Astrocyte (in vitro differentiated cells and primary cell): Measurements from ENCODE around the gene HRH4. TPM values are rescaled to one million over a fixed set of nuclear protein-coding genes. Genes with fewer than 3 reads are reported as not detected.

Source experiments
- DNase-seq: peaks from one replicate; pipeline ENCODE4 v3.0.0-alpha.2; 2010; ENCODE audit warnings: low read depth
- FAIRE-seq: peaks from 2 replicates; lab custom pipeline; 2011; peaks lifted over from hg19 to GRCh38; lab: Jason Lieb, UNC
- H2AFZ ChIP-seq: 2 replicates; pipeline ENCODE4 v1.6.0; 2012; ENCODE audit warnings: low read depth, low read length, inconsistent platforms
- H3K27ac ChIP-seq: 2 replicates; pipeline ENCODE4 v1.5.1; 2011; ENCODE audit warnings: low read depth, low read length, inconsistent platforms
- H3K27me3 ChIP-seq: 2 replicates; pipeline ENCODE4 v1.6.0; 2011; ENCODE audit warnings: low read length, inconsistent platforms; ENCODE audit not compliant: insufficient read depth
- H3K36me3 ChIP-seq: 2 replicates; pipeline ENCODE4 v1.5.1; 2011; ENCODE audit warnings: low read length, inconsistent platforms; ENCODE audit not compliant: insufficient read depth
- H3K4me1 ChIP-seq: 2 replicates; pipeline ENCODE4 v1.5.1; 2011; ENCODE audit warnings: low read length, inconsistent platforms; ENCODE audit not compliant: insufficient read depth
- H3K4me2 ChIP-seq: 2 replicates; pipeline ENCODE4 v1.6.0; 2012; ENCODE audit warnings: low read length, inconsistent platforms
- H3K4me3 ChIP-seq: 2 replicates; pipeline ENCODE4 v1.5.1; 2011; ENCODE audit warnings: low read depth, mild to moderate bottlenecking, low read length, inconsistent platforms; ENCODE audit not compliant: insufficient read depth
- H3K79me2 ChIP-seq: 2 replicates; pipeline ENCODE4 v1.6.0; 2012; ENCODE audit warnings: mild to moderate bottlenecking, low read length, inconsistent platforms; ENCODE audit not compliant: insufficient read depth
- H3K9ac ChIP-seq: 2 replicates; pipeline ENCODE4 v1.6.0; 2012; ENCODE audit warnings: mild to moderate bottlenecking, low read length, inconsistent platforms
- H3K9me3 ChIP-seq: 2 replicates; pipeline ENCODE4 v1.5.1; 2012; ENCODE audit warnings: low read depth, mild to moderate bottlenecking, low read length, inconsistent platforms; ENCODE audit not compliant: insufficient read depth
- H4K20me1 ChIP-seq: 2 replicates; pipeline ENCODE4 v1.6.0; 2012; ENCODE audit warnings: low read length, inconsistent platforms; ENCODE audit not compliant: insufficient read depth
- H3K27ac Mint-ChIP-seq: one replicate; pipeline ENCODE4 v1.8.0; 2021; ENCODE audit warnings: mild to moderate bottlenecking, mixed read lengths; ENCODE audit not compliant: unreplicated experiment
- H3K27me3 Mint-ChIP-seq: one replicate; pipeline ENCODE4 v1.8.0; 2021; ENCODE audit warnings: low read depth, mixed read lengths; ENCODE audit not compliant: unreplicated experiment
- H3K36me3 Mint-ChIP-seq: one replicate; pipeline ENCODE4 v1.8.0; 2021; ENCODE audit warnings: low read depth, mixed read lengths; ENCODE audit not compliant: unreplicated experiment
- H3K4me1 Mint-ChIP-seq: one replicate; pipeline ENCODE4 v1.8.0; 2021; ENCODE audit warnings: low read depth, mixed read lengths; ENCODE audit not compliant: unreplicated experiment
- H3K4me3 Mint-ChIP-seq: one replicate; pipeline ENCODE4 v1.8.0; 2021; ENCODE audit warnings: mild to moderate bottlenecking, moderate library complexity, mixed read lengths; ENCODE audit not compliant: unreplicated experiment
- H3K9me3 Mint-ChIP-seq: one replicate; pipeline ENCODE4 v1.8.0; 2021; ENCODE audit warnings: mild to moderate bottlenecking, mixed read lengths; ENCODE audit not compliant: unreplicated experiment
- CTCF ChIP-seq: IDR thresholded peaks from 2 replicates; pipeline ENCODE4 v1.5.1; 2011; ENCODE audit warnings: low read depth, mild to moderate bottlenecking, inconsistent platforms, low read length, moderate library complexity; ENCODE audit not compliant: insufficient read depth
- EZH2 ChIP-seq: IDR thresholded peaks from 2 replicates; pipeline ENCODE4 v1.6.1; 2012; ENCODE audit warnings: mild to moderate bottlenecking, low read length, inconsistent platforms; ENCODE audit not compliant: insufficient read depth
- total RNA-seq: library from RNA; stranded (reverse); gene quantifications from 2 replicates; pipeline ENCODE4 v1.2.1, GENCODE V29; 2021

The HRH4 gene
- total RNA-seq, 1 donor from 2014 or later: 0.25 TPM

DNA sequence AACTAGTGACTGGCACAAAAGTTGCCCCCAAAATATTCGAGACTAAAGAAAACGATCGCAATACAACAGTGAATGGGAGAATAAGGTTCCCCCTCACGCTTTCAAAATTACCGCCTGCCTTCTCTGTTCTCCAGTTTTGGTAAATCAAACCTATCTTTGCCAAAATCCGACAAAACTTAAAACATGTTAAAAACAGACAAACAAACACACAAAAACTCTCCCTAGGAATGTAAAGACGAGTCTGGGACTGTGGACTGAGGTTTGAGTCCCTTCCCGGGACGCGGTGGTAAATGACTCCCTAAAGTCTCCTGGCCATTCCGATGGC is 34.4 kb upstream of the HRH4 start:
- Mint-ChIP-seq H3K36me3 (no peaks in the 10 kb centered on the region), H3K4me1 (peaks cover 6% of the 10 kb centered on the region), H3K9me3 (no peaks in the 10 kb centered on the region), H3K27ac (peak overlapping the region; percentile 96), H3K27me3 (peaks cover 6% of the 10 kb centered on the region), H3K4me3 (peak overlapping the region; percentile 89)
- H3K4me3 ChIP-seq: peak overlapping the region; percentile 90
- no peak for TF ChIP-seq EZH2
- no peak for TF ChIP-seq CTCF
- peak overlapping the region; percentile 99 for H3K4me2 ChIP-seq
- peaks cover 14% of the 10 kb centered on the region for H3K4me1 ChIP-seq
- peak overlapping the region; percentile 78 for H3K27ac ChIP-seq
- no peaks in the 10 kb centered on the region for H3K36me3 ChIP-seq
- no peak for FAIRE-seq
- no peaks in the 10 kb centered on the region for H4K20me1 ChIP-seq
- DNase-seq: no peak
- H2AFZ ChIP-seq: peak overlapping the region; percentile 89
- peak overlapping the region; percentile 90 for H3K9ac ChIP-seq
- no peaks in the 10 kb centered on the region for H3K9me3 ChIP-seq
- peaks cover 19% of the 10 kb centered on the region for H3K79me2 ChIP-seq
- H3K27me3 ChIP-seq: no peaks in the 10 kb centered on the region

DNA sequence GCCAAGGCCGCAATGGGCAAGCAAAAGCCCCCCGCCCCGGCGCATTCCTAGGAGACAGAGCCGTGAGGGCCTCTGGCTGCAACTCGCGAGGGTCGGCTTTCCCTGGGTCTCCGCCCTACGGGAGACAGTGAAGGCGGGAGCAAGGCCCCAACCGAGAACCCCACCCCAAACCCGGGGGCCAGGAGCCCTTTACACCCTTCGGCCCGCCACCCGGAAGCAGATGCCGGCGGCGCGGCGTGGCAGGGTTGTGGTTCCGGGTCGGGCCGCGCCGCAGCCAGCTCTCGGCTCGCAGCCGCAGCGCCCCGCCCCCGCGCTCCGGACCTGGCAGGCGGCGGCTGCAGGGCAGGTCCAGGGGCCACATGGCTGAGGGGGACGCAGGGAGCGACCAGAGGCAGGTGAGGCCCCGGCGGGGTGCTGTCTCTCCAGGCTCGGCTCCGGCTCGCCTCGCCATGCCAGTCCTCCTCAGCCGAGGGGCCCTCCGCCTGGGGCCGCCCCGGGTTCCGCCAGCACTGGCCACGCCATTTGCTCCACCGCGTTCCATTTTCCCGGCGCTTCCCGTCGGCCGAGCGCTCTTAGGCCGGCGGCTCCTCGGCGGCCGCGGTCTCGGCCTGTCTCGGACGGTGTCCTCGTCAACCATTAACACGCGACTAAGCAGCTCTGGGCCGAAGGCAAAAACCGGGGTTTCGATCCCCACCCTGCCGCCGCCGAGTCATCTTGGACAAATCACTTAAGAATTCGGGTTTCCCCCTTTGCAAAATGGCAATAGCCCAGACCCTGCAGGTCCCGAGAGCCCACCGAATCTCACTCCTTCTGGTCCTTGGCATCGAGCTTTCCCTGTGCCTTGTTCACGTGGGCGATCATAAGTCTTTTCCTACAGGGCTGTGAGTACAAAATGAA is 33.8 kb upstream of the HRH4 start, which contains the start of gene IMPACT:
Gene IMPACT, plus strand, starts transcription at position 273 of the 897 bp plus-strand sequence. Its CDS starts 87 bp downstream, at position 360.
- DNase-seq: peak; percentile 53
- Histone ChIP-seq H3K9me3 (no peaks in the 10 kb centered on the region), H3K9ac (peak within 1 kb of the TSS; percentile 90), H3K79me2 (peaks cover 19% of the 10 kb centered on the region), H3K36me3 (no peaks in the 10 kb centered on the region), H3K4me3 (peak within 1 kb of the TSS; percentile 90), H3K4me2 (peak within 1 kb of the TSS; percentile 99), H4K20me1 (no peaks in the 10 kb centered on the region), H3K27me3 (no peaks in the 10 kb centered on the region), H3K27ac (peak within 1 kb of the TSS; percentile 78), H3K4me1 (peaks cover 14% of the 10 kb centered on the region), H2AFZ (peak within 1 kb of the TSS; percentile 89)
- TF ChIP-seq EZH2 (no peak), CTCF (no peak)
- no peak for FAIRE-seq
- Mint-ChIP-seq H3K36me3 (no peaks in the 10 kb centered on the region), H3K27ac (peak within 1 kb of the TSS; percentile 96), H3K4me1 (peaks cover 6% of the 10 kb centered on the region), H3K9me3 (no peaks in the 10 kb centered on the region), H3K4me3 (peak within 1 kb of the TSS; percentile 93), H3K27me3 (peaks cover 6% of the 10 kb centered on the region)

DNA sequence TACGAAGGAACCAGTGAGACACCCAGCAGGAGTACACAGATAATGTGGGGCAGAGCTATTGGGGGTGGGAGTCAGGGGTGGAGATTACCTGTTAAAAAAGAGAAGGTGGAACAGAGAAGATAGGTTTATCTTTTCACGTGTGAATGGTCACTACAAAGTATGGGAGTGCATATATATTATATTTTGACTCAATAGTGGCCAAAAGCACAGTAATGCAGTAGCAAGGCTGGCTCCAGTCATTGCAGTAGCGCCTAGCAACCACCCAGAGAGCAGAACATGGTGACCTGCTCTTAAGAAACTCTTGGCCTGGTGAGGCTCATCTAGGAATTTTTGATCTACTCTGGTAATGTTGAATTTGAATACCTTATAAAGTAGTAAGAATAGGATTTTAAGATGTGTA is 33.0 kb upstream of the HRH4 start:
- TF ChIP-seq CTCF (no peak), EZH2 (no peak)
- Histone ChIP-seq H2AFZ (peak overlapping the region; percentile 23), H3K79me2 (peaks cover 19% of the 10 kb centered on the region), H4K20me1 (no peaks in the 10 kb centered on the region), H3K27me3 (no peaks in the 10 kb centered on the region), H3K9ac (peak overlapping the region; percentile 90), H3K9me3 (no peaks in the 10 kb centered on the region), H3K4me3 (peak overlapping the region; percentile 90), H3K4me1 (peaks cover 14% of the 10 kb centered on the region), H3K4me2 (peak overlapping the region; percentile 99), H3K36me3 (no peaks in the 10 kb centered on the region), H3K27ac (no peak overlapping the region)
- Mint-ChIP-seq H3K27me3 (peaks cover 6% of the 10 kb centered on the region), H3K36me3 (no peaks in the 10 kb centered on the region), H3K4me3 (peak overlapping the region; percentile 93), H3K9me3 (no peaks in the 10 kb centered on the region), H3K27ac (peak overlapping the region; percentile 83), H3K4me1 (peaks cover 6% of the 10 kb centered on the region)
- peak; percentile 6 for DNase-seq
- no peak for FAIRE-seq
